HG03558 (cell line): ENCODE measurements around the gene SERTAD2.

Experiments
- ATAC-seq: cut with Tn5 transposase; IDR thresholded peaks from one replicate; pipeline ENCODE4 v1.9.1; 2021; ENCODE audit warnings: moderate number of reproducible peaks; ENCODE audit not compliant: unreplicated experiment; ENCODE audit errors: extremely low read depth

The SERTAD2 gene

DNA sequence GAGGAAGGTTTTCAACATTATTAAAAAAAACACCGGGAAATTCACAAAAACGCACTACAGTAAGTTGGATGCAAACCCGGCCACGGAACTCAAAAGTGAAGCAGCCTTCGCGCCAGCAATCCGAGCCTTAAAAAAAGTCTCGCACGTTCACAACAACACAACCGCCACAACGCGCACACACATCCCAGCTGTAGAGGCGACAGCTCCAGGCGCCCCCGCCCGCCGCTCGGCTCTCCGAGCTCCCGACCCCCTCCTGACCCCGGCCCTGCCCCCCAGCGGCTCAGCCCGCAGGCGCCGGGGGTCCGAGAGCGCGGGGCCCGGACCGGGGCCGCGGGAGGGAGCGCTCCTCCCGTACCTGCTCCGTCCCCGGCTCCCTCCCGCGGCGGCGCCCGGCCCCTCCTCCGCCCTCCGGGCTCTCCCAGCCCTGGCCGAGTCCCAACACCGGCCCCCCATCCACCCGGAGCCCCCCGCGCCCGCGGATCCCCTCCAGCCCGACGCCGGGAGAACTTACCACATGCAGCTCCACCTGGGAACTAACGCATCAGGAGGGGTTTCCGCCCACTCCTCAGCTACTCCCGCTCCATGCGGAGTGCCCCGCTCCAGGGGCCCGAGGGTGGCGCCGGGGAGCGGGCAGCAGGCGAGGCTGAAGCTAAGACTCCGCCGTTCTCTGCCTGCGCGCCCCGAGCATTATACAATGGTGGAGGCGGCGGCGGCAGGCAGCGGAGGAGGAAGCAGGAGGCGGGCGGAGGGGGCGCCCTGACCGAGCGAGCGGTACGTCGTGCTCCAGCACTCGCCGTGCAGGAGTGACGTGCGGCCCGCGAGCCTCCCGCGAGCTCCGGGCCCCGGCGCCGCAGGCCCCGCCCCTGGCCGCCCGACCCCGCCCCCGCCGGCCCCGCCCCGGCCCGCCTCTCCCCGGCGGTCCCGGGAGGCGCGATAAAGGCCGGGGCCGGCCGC is at the start of gene SERTAD2:
TSS of gene SERTAD2 (minus strand) at position 805 of the 954 bp plus-strand sequence. CDS start 17,042 bp downstream, outside the sequence.
- ATAC-seq: peak; percentile 31

- ATAC-seq: no peak
Observed at GRCh38 chr2:64700133-64700809, 46.6 kb upstream of the SERTAD2 start.

- no peak for ATAC-seq
Observed at GRCh38 chr2:64699712-64700111, 46.0 kb upstream of the SERTAD2 start.

DNA sequence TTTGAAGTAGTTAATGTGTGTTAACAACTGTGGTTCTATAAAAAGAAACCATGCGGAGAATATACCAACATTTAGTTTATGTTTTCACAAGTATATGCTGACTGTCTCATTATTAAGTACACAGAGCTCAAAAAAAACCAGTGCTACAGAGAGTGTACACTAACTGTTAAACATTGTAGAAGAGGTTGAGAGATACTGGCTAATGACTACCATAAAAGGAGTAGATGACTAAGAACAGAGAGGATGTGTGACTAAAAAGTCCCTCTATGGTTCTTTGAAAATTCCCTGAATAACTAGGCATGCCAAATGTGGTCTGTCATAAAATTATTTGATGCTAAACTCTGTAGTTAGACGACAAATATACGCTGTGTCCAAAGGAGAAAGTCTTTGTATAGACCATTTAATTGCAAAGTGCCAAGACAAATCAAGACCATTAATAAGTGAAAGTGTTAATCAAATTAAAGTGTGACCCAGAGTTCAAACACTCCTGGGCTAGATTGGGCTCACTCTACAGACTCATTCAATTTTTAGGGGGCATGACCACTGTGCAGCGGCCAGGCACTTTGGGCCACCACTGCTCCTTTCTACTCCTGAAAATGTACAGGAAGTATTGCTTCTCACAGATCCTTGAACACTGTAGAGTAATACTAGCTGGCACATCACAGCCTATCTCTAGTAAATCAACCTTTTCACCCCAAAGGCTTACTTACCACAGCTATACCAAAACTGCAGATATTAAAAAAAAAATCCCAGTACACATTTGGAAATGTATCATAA is 45.1 kb upstream of the SERTAD2 start:
- ATAC-seq: peak; percentile 69

GRCh38 chr2:64698177-64698643 is 44.5 kb upstream of the SERTAD2 start:
- no peak for ATAC-seq

DNA sequence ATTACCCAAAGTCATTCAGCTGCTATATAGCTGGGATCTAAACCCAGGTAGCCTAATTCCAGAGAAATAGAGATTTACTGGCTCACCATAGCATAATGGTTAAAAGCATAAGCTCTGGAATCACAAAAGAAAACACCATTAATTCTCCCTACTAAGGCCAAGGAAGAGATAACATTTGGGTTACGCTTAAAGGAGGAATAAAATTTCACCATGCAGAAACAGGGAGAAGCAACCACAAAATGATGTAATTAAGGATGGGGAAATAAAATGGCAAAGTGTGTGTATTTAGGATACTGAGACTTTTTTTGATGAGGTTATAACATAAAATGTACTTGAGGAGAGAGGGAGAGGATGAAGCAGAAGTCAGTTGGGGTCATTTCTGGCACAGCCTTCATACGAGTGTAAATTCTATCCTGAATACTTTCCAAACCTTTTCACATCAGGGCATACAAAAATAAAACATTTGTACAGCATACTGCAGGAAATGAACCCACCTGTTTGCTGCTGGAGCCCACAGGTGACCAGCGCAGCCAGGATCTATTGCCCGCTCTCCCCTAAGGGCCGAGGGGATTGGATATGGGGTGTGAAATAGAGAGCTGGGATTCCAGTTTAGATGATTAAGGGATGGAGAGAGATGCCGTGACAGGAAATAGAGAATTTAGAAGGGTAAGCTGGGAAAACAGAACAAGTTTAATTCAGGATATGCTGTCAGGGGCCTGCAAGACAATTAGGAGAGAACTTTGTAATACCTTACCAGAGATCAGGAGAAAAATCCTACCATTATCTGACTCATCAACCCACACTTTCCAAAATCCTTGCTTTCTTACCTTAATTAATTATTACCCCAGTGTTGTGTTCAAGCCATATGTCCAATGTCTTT is 43.8 kb upstream of the SERTAD2 start:
- no peak for ATAC-seq

GRCh38 chr2:64696636-64697035 is 42.9 kb upstream of the SERTAD2 start:
- ATAC-seq: no peak

GRCh38 chr2:64695721-64696261 is 42.1 kb upstream of the SERTAD2 start:
- ATAC-seq: no peak

DNA sequence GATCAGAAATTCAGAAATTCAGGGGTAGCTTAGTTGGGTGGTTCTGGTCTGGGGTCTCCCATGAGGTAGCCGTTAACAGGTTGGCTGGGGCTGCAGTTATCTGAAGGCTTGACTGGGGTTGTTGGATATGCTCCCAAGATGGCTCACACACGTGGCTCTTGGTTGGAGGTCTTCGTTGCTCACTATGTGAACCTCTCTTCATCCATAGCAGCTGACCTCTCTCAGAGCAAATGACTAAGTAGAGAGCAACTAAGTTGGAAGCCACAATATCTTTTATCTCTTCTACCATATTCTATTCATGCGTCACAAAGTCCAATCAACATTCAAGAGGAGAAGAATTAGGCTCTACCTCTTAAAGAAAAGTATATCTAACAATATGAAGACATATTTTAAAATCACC is 38.7 kb upstream of the SERTAD2 start:
- no peak for ATAC-seq

- no peak for ATAC-seq
Observed at GRCh38 chr2:64688909-64689308, 35.2 kb upstream of the SERTAD2 start.

DNA sequence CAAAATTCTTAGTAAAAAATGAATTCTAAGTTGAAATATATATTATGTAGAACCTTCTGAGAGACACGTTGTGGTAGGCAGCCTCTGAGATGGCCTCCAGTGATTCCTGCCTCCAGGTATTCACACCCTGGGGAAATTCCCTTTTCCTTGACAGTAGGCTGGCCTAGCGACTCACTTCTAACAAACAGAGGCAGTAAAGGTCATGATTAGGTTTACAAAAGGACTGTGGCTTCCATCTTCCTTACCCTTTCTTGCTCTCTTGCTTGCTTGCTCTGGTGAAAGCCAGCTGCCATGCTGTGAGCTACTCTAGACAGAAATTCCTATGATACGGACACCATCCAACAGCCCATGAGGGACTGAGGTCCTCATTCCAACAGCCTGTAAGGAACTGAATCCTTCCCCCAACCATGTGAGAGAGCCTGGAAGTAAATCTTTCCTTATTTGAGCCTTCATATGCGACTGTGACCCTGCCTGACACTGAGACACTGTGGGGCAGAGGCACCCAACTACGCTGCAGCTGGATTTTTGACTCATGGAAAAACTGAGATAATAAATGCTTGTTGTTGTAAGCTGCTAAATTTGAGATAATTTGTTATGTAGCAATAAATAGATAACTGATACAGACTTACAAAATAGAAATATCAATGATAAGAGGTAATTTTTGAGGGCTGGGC is 32.7 kb upstream of the SERTAD2 start:
- ATAC-seq: no peak

DNA sequence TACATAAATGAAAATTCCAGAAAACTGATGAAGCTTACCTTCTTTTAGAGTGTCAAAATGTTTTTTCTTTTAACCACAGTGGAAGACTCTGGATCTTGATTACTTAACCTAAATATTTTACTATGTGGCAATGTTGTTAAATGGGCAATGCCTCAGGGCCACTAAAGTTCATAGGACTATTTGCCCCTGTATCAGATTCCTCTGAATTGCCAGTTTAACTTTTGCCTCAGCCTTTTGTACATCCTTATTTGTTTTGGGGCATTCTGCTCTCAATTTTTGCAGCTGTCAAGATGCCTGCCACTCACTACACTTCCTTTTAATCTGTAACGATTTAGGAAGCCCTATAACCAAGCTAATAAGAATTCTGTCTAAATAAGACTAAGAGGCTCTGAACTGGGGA is 31.7 kb upstream of the SERTAD2 start:
- ATAC-seq: no peak

- ATAC-seq: no peak
Observed at GRCh38 chr2:64683771-64684510, 30.2 kb upstream of the SERTAD2 start.

DNA sequence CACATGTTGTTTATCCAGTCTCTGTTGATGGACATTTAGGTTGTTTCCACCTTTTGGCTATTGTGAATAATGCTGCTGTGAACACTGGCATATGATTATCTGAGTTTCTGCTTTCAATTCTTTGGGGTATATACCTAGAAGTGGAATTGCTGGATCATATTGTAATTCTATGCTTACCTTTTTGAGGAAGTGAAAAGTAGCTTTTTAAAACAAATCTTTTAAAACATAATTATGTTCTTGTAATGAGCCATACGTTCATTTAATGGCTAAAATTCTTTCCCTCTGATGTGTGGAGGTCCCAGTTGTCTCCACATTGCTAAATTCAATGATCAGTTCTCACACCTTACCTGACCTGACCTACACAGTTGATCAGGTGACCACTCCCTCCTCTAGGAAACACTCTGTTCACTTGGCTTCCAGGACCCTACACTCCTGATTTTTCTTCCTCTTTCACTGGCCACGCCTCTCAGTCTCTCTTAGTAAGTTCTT is 27.8 kb upstream of the SERTAD2 start:
- no peak for ATAC-seq

GRCh38 chr2:64679673-64680425 is 26.1 kb upstream of the SERTAD2 start:
- ATAC-seq: no peak

DNA sequence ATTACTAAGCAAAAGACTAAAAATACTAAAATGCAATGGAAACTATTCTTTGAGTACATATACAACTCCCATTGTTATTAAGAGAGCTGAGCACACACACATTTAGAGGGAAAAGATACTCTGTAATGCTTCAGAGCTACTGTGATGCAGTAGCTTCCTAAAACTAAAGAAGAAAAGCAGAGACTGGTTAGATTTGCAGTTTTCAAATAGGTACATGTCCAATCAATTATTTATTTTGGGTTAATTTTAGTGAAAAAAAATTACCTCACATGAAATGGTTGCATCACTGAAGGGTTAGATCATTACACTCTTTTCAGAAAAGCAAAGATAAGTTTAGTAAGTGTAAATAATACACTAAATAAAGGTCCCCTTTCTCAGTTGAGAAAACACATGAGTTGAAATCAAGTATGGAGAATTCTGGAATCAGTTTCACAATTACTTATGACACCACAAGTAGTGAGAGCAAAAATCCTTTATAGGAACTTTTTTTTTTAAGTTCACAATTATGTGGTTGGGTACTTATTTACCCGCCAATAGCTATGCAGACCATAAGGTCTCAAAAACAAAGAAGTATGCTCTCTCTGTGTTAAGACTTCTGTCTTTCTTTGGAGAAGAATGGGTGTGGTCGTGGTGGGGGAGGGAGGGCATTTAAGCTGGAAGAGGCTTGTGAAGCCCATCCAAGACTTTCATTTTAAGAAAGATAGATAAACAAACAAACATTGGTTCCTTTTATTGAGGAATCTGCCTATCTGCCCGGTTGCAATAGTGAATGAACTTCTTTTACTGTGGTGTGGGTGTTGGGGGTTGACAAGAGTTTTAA is 25.3 kb upstream of the SERTAD2 start:
- no peak for ATAC-seq
